Measurements from ENCODE around the gene FHIT.

Gene FHIT

GRCh38 chr3:60573494-60573893 lies 677.8 kb downstream of the FHIT start:
- H3K36me3 Mint-ChIP-seq (ENCODE audit: low read depth): no peaks in the 10 kb centered on the region
- no peak overlapping the region for H3K4me3 Mint-ChIP-seq
- peaks cover 6% of the 10 kb centered on the region for H3K27me3 Mint-ChIP-seq (ENCODE audit: low read depth, poor library complexity)
- no peak for TF ChIP-seq CTCF (IDR thresholded peaks at IDR 0.05)
- H3K4me1 Mint-ChIP-seq: peaks cover 25% of the 10 kb centered on the region
- DNase-seq: no peak
- no peak overlapping the region for H3K27ac Mint-ChIP-seq
- no peaks in the 10 kb centered on the region for H3K9me3 Mint-ChIP-seq

GRCh38 chr3:60571511-60571910 lies 679.7 kb downstream of the FHIT start:
- no peak for DNase-seq
- Mint-ChIP-seq H3K4me1 (peaks cover 25% of the 10 kb centered on the region), H3K36me3 (ENCODE audit: low read depth) (no peaks in the 10 kb centered on the region), H3K27ac (no peak overlapping the region), H3K27me3 (ENCODE audit: low read depth, poor library complexity) (peaks cover 6% of the 10 kb centered on the region), H3K9me3 (peaks cover 6% of the 10 kb centered on the region), H3K4me3 (no peak overlapping the region)
- TF ChIP-seq CTCF (IDR thresholded peaks at IDR 0.05): no peak

GRCh38 chr3:60557122-60557521 lies 694.1 kb downstream of the FHIT start:
- Mint-ChIP-seq H3K9me3 (no peaks in the 10 kb centered on the region), H3K4me3 (no peak overlapping the region), H3K27ac (no peak overlapping the region), H3K4me1 (peaks cover 10% of the 10 kb centered on the region), H3K27me3 (ENCODE audit: low read depth, poor library complexity) (no peaks in the 10 kb centered on the region), H3K36me3 (ENCODE audit: low read depth) (no peaks in the 10 kb centered on the region)
- no peak for TF ChIP-seq CTCF (IDR thresholded peaks at IDR 0.05)
- DNase-seq: no peak

GRCh38 chr3:60555686-60556354 lies 695.4 kb downstream of the FHIT start:
- no peak overlapping the region for H3K4me3 Mint-ChIP-seq
- DNase-seq: no peak

GRCh38 chr3:60553144-60553543 lies 698.1 kb downstream of the FHIT start:
- H3K27ac Mint-ChIP-seq: no peak overlapping the region
- H3K9me3 Mint-ChIP-seq: peaks cover 11% of the 10 kb centered on the region
- no peaks in the 10 kb centered on the region for H3K4me1 Mint-ChIP-seq
- no peak overlapping the region for H3K4me3 Mint-ChIP-seq
- H3K36me3 Mint-ChIP-seq (ENCODE audit: low read depth): no peaks in the 10 kb centered on the region
- H3K27me3 Mint-ChIP-seq (ENCODE audit: low read depth, poor library complexity): peaks cover 7% of the 10 kb centered on the region
- no peak for DNase-seq
- no peak for TF ChIP-seq CTCF (IDR thresholded peaks at IDR 0.05)

More at GRCh38 chr3:60555686-60556354, 695.4 kb downstream of the FHIT start:
- no peaks in the 10 kb centered on the region for H3K36me3 Mint-ChIP-seq (ENCODE audit: low read depth)
- TF ChIP-seq CTCF (IDR thresholded peaks at IDR 0.05): no peak
- H3K27me3 Mint-ChIP-seq (ENCODE audit: low read depth, poor library complexity): peaks cover 5% of the 10 kb centered on the region
- peaks cover 10% of the 10 kb centered on the region for H3K9me3 Mint-ChIP-seq
- no peak overlapping the region for H3K27ac Mint-ChIP-seq
- peaks cover 10% of the 10 kb centered on the region for H3K4me1 Mint-ChIP-seq

GRCh38 chr3:60552581-60552980 lies 698.7 kb downstream of the FHIT start:
- no peak overlapping the region for H3K4me3 Mint-ChIP-seq
- no peak for DNase-seq
- H3K9me3 Mint-ChIP-seq: peaks cover 11% of the 10 kb centered on the region
- H3K36me3 Mint-ChIP-seq (ENCODE audit: low read depth): no peaks in the 10 kb centered on the region
- H3K4me1 Mint-ChIP-seq: no peaks in the 10 kb centered on the region
- H3K27ac Mint-ChIP-seq: no peak overlapping the region
- H3K27me3 Mint-ChIP-seq (ENCODE audit: low read depth, poor library complexity): peaks cover 7% of the 10 kb centered on the region
- no peak for TF ChIP-seq CTCF (IDR thresholded peaks at IDR 0.05)
